Measurements from ENCODE around the gene RABGAP1L.

GRCh38 chr1:174583316-174583715 lies 424.0 kb downstream of the RABGAP1L start:
- no peak for TF ChIP-seq YY1 (IDR thresholded peaks at IDR 0.05; ENCODE audit: extremely low read depth, insufficient replicate concordance, low read depth, low read length)
- TF ChIP-seq POLR2A (IDR thresholded peaks at IDR 0.05; ENCODE audit: borderline replicate concordance, extremely low read depth, insufficient read depth, insufficient read length): no peak
- no peak for TF ChIP-seq CEBPB (IDR thresholded peaks at IDR 0.05; ENCODE audit: low read depth)
- TF ChIP-seq CTCF (IDR thresholded peaks at IDR 0.05 in 2 of 3, conservative IDR thresholded peaks at IDR 0.05 in 1 of 3; ENCODE audit: borderline replicate concordance in 1 of 3, insufficient read depth in 1 of 3, low read depth in 2 of 3, low read length in 2 of 3): no peak
- no peak for TF ChIP-seq JUND (IDR thresholded peaks at IDR 0.05)
- TF ChIP-seq EZH2 (IDR thresholded peaks at IDR 0.05): no peak
- no peak for TF ChIP-seq REST (IDR thresholded peaks at IDR 0.05; ENCODE audit: low read depth)
- no peak for TF ChIP-seq FOSL1 (IDR thresholded peaks at IDR 0.05; ENCODE audit: low read depth)

All from HCT116 (cell line).